ENCODE measurements around the gene SMARCD3.

The SMARCD3 gene

GRCh38 chr7:151239837-151240459, 8.5 kb downstream of the SMARCD3 start:
- Histone ChIP-seq H3K4me3 (no peak overlapping the region), H3K9ac (no peak overlapping the region), H3K27ac (no peak overlapping the region), H3K27me3 (peaks cover 12 to 15% (median 14%) of the 10 kb centered on the region in 11 experiments), H4K20me1 (peaks cover 35 to 96% (median 76%) of the 10 kb centered on the region in 11 experiments), H3K4me1 (peaks cover 18 to 28% (median 26%) of the 10 kb centered on the region in 10 experiments), H3K4me2 (no peak overlapping the region), H3K9me3 (replicated peaks in 1 of 11) (no peaks in the 10 kb centered on the region), H3K36me3 (peaks cover 36 to 55% (median 47%) of the 10 kb centered on the region in 11 experiments)
- TF ChIP-seq Cebpa-rat (IDR thresholded peaks at IDR 0.05) = no peak

GRCh38 chr7:151238924-151239836, 9.3 kb downstream of the SMARCD3 start:
- Histone ChIP-seq H4K20me1 (peaks cover 35 to 98% (median 82%) of the 10 kb centered on the region in 11 experiments), H3K4me1 (peaks cover 16 to 30% (median 22%) of the 10 kb centered on the region in 10 experiments), H3K27ac (no peak overlapping the region), H3K4me2 (no peak overlapping the region), H3K4me3 (no peak overlapping the region), H3K36me3 (peaks cover 42 to 63% (median 54%) of the 10 kb centered on the region in 11 experiments), H3K9ac (no peak overlapping the region), H3K27me3 (peaks cover 4 to 7% (median 7%) of the 10 kb centered on the region in 11 experiments), H3K9me3 (replicated peaks in 1 of 11) (no peaks in the 10 kb centered on the region)
- TF ChIP-seq Cebpa-rat (IDR thresholded peaks at IDR 0.05) = no peak

GRCh38 chr7:151238190-151238810, 10.2 kb downstream of the SMARCD3 start:
- H3K4me3 ChIP-seq = no peak overlapping the region
- H3K4me2 ChIP-seq = no peak overlapping the region
- H3K4me1 ChIP-seq = peaks cover 19 to 31% (median 22%) of the 10 kb centered on the region in 10 experiments
- TF ChIP-seq Cebpa-rat (IDR thresholded peaks at IDR 0.05) = no peak
- no peaks in the 10 kb centered on the region for H3K27me3 ChIP-seq
- H4K20me1 ChIP-seq = peaks cover 37 to 99% (median 83%) of the 10 kb centered on the region in 11 experiments; a peak in 21 of 22 replicates
- H3K9me3 ChIP-seq (replicated peaks in 1 of 11) = no peaks in the 10 kb centered on the region
- no peak overlapping the region for H3K27ac ChIP-seq
- no peak overlapping the region for H3K9ac ChIP-seq
- peaks cover 45 to 68% (median 59%) of the 10 kb centered on the region in 11 experiments for H3K36me3 ChIP-seq

- TF ChIP-seq Cebpa-rat (IDR thresholded peaks at IDR 0.05) = no peak
- Histone ChIP-seq H3K9me3 (replicated peaks in 1 of 11) (no peaks in the 10 kb centered on the region), H4K20me1 (peaks cover 38 to 93% (median 81%) of the 10 kb centered on the region in 11 experiments; a peak in 21 of 22 replicates), H3K4me1 (peaks cover 13 to 25% (median 17%) of the 10 kb centered on the region in 10 experiments), H3K27ac (no peak overlapping the region), H3K27me3 (no peaks in the 10 kb centered on the region), H3K36me3 (peaks cover 45 to 68% (median 59%) of the 10 kb centered on the region in 11 experiments), H3K9ac (no peak overlapping the region), H3K4me3 (no peak overlapping the region), H3K4me2 (no peak overlapping the region)
Observed at GRCh38 chr7:151237244-151238189, 11.0 kb downstream of the SMARCD3 start.

GRCh38 chr7:151236406-151236805, 12.1 kb downstream of the SMARCD3 start:
- Histone ChIP-seq H3K4me3 (no peak overlapping the region), H3K27me3 (no peaks in the 10 kb centered on the region), H3K36me3 (peaks cover 45 to 66% (median 59%) of the 10 kb centered on the region in 11 experiments), H3K4me2 (no peak overlapping the region), H4K20me1 (peaks cover 38 to 83% (median 74%) of the 10 kb centered on the region in 11 experiments; a peak in 21 of 22 replicates), H3K9me3 (replicated peaks in 1 of 11) (no peaks in the 10 kb centered on the region), H3K4me1 (peaks cover 18 to 31% (median 21%) of the 10 kb centered on the region in 10 experiments), H3K9ac (no peak overlapping the region), H3K27ac (no peak overlapping the region)
- no peak for TF ChIP-seq Cebpa-rat (IDR thresholded peaks at IDR 0.05)

- Histone ChIP-seq H3K9me3 (replicated peaks in 1 of 11) (no peaks in the 10 kb centered on the region), H3K4me3 (no peak overlapping the region), H3K27me3 (no peaks in the 10 kb centered on the region), H3K9ac (peak overlapping the region in 2 of 11 experiments; percentile 5 to 12; a peak in 2 of 22 replicates), H3K4me2 (no peak overlapping the region; a peak in 1 of 22 replicates), H3K27ac (no peak overlapping the region), H3K4me1 (peaks cover 20 to 32% (median 24%) of the 10 kb centered on the region in 10 experiments), H4K20me1 (peaks cover 38 to 71% (median 70%) of the 10 kb centered on the region in 11 experiments; a peak in 21 of 22 replicates), H3K36me3 (peaks cover 45 to 65% (median 59%) of the 10 kb centered on the region in 11 experiments)
- no peak for TF ChIP-seq Cebpa-rat (IDR thresholded peaks at IDR 0.05)
Observed at GRCh38 chr7:151235091-151235787, 13.3 kb downstream of the SMARCD3 start.

GRCh38 chr7:151233804-151234203, 14.7 kb downstream of the SMARCD3 start:
- Histone ChIP-seq H3K27me3 (no peaks in the 10 kb centered on the region), H3K4me2 (peak overlapping the region; percentile 88 to 100 (median 98)), H3K27ac (peak overlapping the region in 10 of 11 experiments; percentile 88 to 96 (median 94); a peak in 19 of 22 replicates), H3K4me3 (peak overlapping the region; percentile 86 to 98 (median 95)), H3K36me3 (peaks cover 45 to 52% (median 50%) of the 10 kb centered on the region in 11 experiments), H3K9me3 (replicated peaks in 1 of 11) (no peaks in the 10 kb centered on the region), H3K9ac (peak overlapping the region; percentile 92 to 98 (median 95); a peak in 20 of 22 replicates), H3K4me1 (peaks cover 20 to 32% (median 24%) of the 10 kb centered on the region in 10 experiments), H4K20me1 (peaks cover 38 to 58% (median 57%) of the 10 kb centered on the region in 11 experiments; a peak in 21 of 22 replicates)
- no peak for TF ChIP-seq Cebpa-rat (IDR thresholded peaks at IDR 0.05)
